Right lobe of liver (tissue), 6 donors: ENCODE data around the gene EIF2S1. TPM values are rescaled to one million over a fixed set of nuclear protein-coding genes. Genes with fewer than 3 reads are reported as not detected.

Experiments used
- ATAC-seq, 4 donors: fragments of 200-7000 bp; cut with Tn5 transposase; one replicate each; pipeline ENCODE4 v1.9.1; 2020; ENCODE audit warnings: mild to moderate bottlenecking in 4 of 4, moderate library complexity in 4 of 4
- DNase-seq, 3 donors: peaks; one replicate each; pipeline ENCODE4 v3.0.0-alpha.2; 2020
- H3K27ac ChIP-seq, 3 donors: fragments of 200-600 bp; one replicate each; pipeline ENCODE4 v1.8.0; 2022
- H3K27me3 ChIP-seq, 2 donors: fragments of 200-600 bp; one replicate each; pipeline ENCODE4 v1.8.0; 2022
- H3K36me3 ChIP-seq, 4 donors: fragments of 200-600 bp; sonication (generic) in 1 of 4; one replicate each; pipeline versions ENCODE4 v1.5.1 to v1.8.0; 2017 to 2022; ENCODE audit warnings: control low read depth in 1 of 4
- H3K4me1 ChIP-seq, 4 donors: fragments of 200-600 bp; sonication (generic) in 1 of 4; one replicate each; pipeline versions ENCODE4 v1.5.1 to v1.8.0; 2017 to 2022; ENCODE audit warnings: control low read depth in 1 of 4
- H3K4me3 ChIP-seq, 3 donors: fragments of 200-600 bp; one replicate each; pipeline ENCODE4 v1.8.0; 2022
- H3K9me3 ChIP-seq, 4 donors: fragments of 200-600 bp; sonication (generic) in 1 of 4; one replicate each; pipeline versions ENCODE4 v1.5.1 to v1.8.0; 2017 to 2022; ENCODE audit warnings: control low read depth in 1 of 4
- CTCF ChIP-seq, 4 donors: fragments of 200-600 bp in 3 of 4; fragments of 450-650 bp in 1 of 4; IDR thresholded peaks; one replicate each; pipeline versions ENCODE4 v1.5.1 to v1.8.0; 2016 to 2022; ENCODE audit warnings: antibody characterized with exemption in 4 of 4, mild to moderate bottlenecking in 2 of 4
- POLR2A ChIP-seq: fragments of 450-650 bp; IDR thresholded peaks from one replicate; pipeline ENCODE4 v1.6.1; 2017; ENCODE audit warnings: antibody characterized with exemption, mild to moderate bottlenecking
- WGBS: methylation state at CpG from one replicate; pipeline ENCODE4 v1.1.6; 2018; ENCODE audit warnings: low coverage, low lambda C conversion rate; ENCODE audit not compliant: insufficient coverage; ENCODE audit errors: missing lambda C conversion rate; 5-methylcytosine and 5-hydroxymethylcytosine counted together
- intact Hi-C, 2 donors: fragments of 100-400 bp; cut with DNase I; formaldehyde crosslinking; loops; one replicate each; pipeline versions ENCODE4 v1.11.2 to v1.14.1; 2022
- long read RNA-seq: library from polyadenylated mRNA; unstranded; transcript quantifications from one replicate; pipeline ENCODE4 v2.0.0, GENCODE V29; 2019
- total RNA-seq, 6 experiments: library from RNA; depleted of rRNA in 2 of 6; stranded (reverse); fragments of >200 nt in 2 of 6; fragmentation: NEBNext Ultra II Directional in 3 of 6; extraction: Animal tissue kit (Norgen Biotek cat#: 25700) in 3 of 6; gene quantifications; one replicate each; pipeline versions ENCODE4 v1.1.0 to v1.2.4, GENCODE V29; 2016 to 2023
- donor health status: DM: no; HTN: yes; CAD: no.
- donor health status: DM: no; HTN: no; CAD: no.
- donor health status: DM: no; HTN: no; CAD: no.
- donor health status: DM: no; HTN: yes; CAD: no.
- donor health status: DM: no; HTN: yes; CAD: no.

Gene EIF2S1
- 10 to 100 TPM; 32.8 to 57.8 (median 50.4) TPM for total RNA-seq
- long read RNA-seq, full-length matches to known transcripts: 16 of 17 reads
- long read RNA-seq, partial matches to known transcripts: 0 of 17 reads
- long read RNA-seq, other reads (novel, unspliced or antisense): 1 of 17 reads

- H3K9me3 ChIP-seq: no peaks in the 10 kb centered on the region
- H3K36me3 ChIP-seq: peaks cover 0 to 14% (median 2%) of the 10 kb centered on the region in 4 donors
- peaks cover 0 to 32% (median 9%) of the 10 kb centered on the region in 4 donors for H3K4me1 ChIP-seq
- DNase-seq (peak; percentile 100), ATAC-seq (peak; percentile 95 to 97 (median 96))
- intact Hi-C loops: no loop called here
- no peaks in the 10 kb centered on the region for H3K27me3 ChIP-seq
- H3K27ac ChIP-seq: peak within 1 kb of the TSS; percentile 96 to 99 (median 96)
- WGBS: 0% methylated on average over 43 of the region's 47 CpGs
- peak within 1 kb of the TSS; percentile 92 to 94 (median 94) for H3K4me3 ChIP-seq
- TF ChIP-seq POLR2A: peak; percentile 79
- TF ChIP-seq CTCF (IDR thresholded peaks at IDR 0.05): peak; percentile 98 to 99 (median 99)
Measured at GRCh38 chr14:67359775-67360469, at the start of gene EIF2S1, which contains the start of gene ATP6V1D. TSS of gene EIF2S1 (plus strand) at chr14:67360328. CDS start at chr14:67364768, 4,440 bp downstream. TSS of gene ATP6V1D (minus strand) at chr14:67359804. CDS start at chr14:67359698, 106 bp downstream.

GRCh38 chr14:67311868-67312267 is 48.3 kb upstream of the EIF2S1 start:
- no peaks in the 10 kb centered on the region for H3K9me3 ChIP-seq
- intact Hi-C loops: no loop called here
- H3K4me1 ChIP-seq: peaks cover 0 to 7% (median 0%) of the 10 kb centered on the region in 4 donors
- no peak overlapping the region for H3K4me3 ChIP-seq
- no peaks in the 10 kb centered on the region for H3K27me3 ChIP-seq
- peaks cover 0 to 4% (median 2%) of the 10 kb centered on the region in 4 donors for H3K36me3 ChIP-seq
- H3K27ac ChIP-seq: no peak overlapping the region
- WGBS: 83% methylated on average over 2 of the region's 2 CpGs
- TF ChIP-seq POLR2A (no peak), CTCF (IDR thresholded peaks at IDR 0.05) (no peak)
- ATAC-seq (peak in 1 of 4 donors; percentile 45), DNase-seq (no peak)

GRCh38 chr14:67313153-67313552 is 47.0 kb upstream of the EIF2S1 start:
- no peak overlapping the region for H3K27ac ChIP-seq
- H3K4me3 ChIP-seq: no peak overlapping the region
- no peaks in the 10 kb centered on the region for H3K27me3 ChIP-seq
- H3K9me3 ChIP-seq: no peaks in the 10 kb centered on the region
- intact Hi-C loops: no loop called here
- peak in 1 of 4 donors; percentile 46 for ATAC-seq
- peaks cover 0 to 9% (median 2%) of the 10 kb centered on the region in 4 donors for H3K36me3 ChIP-seq
- peaks cover 0 to 7% (median 0%) of the 10 kb centered on the region in 4 donors for H3K4me1 ChIP-seq
- DNase-seq: no peak
- 22% methylated on average over 1 of the region's 1 CpG for WGBS
- TF ChIP-seq POLR2A (no peak), CTCF (IDR thresholded peaks at IDR 0.05) (no peak)

GRCh38 chr14:67317822-67318221 is 42.3 kb upstream of the EIF2S1 start:
- ATAC-seq: no peak
- no peak for DNase-seq
- Histone ChIP-seq H3K27ac (no peak overlapping the region), H3K27me3 (no peaks in the 10 kb centered on the region), H3K4me1 (no peaks in the 10 kb centered on the region), H3K36me3 (peaks cover 0 to 24% (median 4%) of the 10 kb centered on the region in 4 donors), H3K4me3 (no peak overlapping the region), H3K9me3 (no peaks in the 10 kb centered on the region)
- WGBS: 67% methylated on average over 1 of the region's 1 CpG
- intact Hi-C loops: no loop called here
- TF ChIP-seq POLR2A: no peak
- no peak for TF ChIP-seq CTCF (IDR thresholded peaks at IDR 0.05)
